Fibroblast of lung (primary cell): Measurements from ENCODE around the gene SARM1. TPM values are rescaled to one million over a fixed set of nuclear protein-coding genes. Genes with fewer than 3 reads are reported as not detected.

Experiments
- DNase-seq, 2 donors: peaks; one replicate each; pipeline versions ENCODE4 v3.0.0 to v3.0.0-alpha.2; 2010; ENCODE audit warnings: low read depth in 2 of 2
- H2AFZ ChIP-seq: 2 replicates; pipeline ENCODE4 v1.5.1; 2012; ENCODE audit warnings: low read length, control low read depth, inconsistent platforms
- H3K27ac ChIP-seq: 2 replicates; pipeline ENCODE4 v1.5.1; 2011; ENCODE audit warnings: low read length, control low read depth; ENCODE audit not compliant: insufficient read depth
- H3K27me3 ChIP-seq: 2 replicates; pipeline ENCODE4 v1.5.1; 2011; ENCODE audit warnings: mild to moderate bottlenecking, low read length; ENCODE audit not compliant: control insufficient read depth, insufficient read depth
- H3K36me3 ChIP-seq: 2 replicates; pipeline ENCODE4 v1.5.1; 2011; ENCODE audit warnings: low read length; ENCODE audit not compliant: control insufficient read depth, insufficient read depth
- H3K4me1 ChIP-seq: 2 replicates; pipeline ENCODE4 v1.5.1; 2011; ENCODE audit warnings: low read length; ENCODE audit not compliant: control insufficient read depth, insufficient read depth; ENCODE audit errors: extremely low read depth
- H3K4me2 ChIP-seq: 2 replicates; pipeline ENCODE4 v1.5.1; 2011; ENCODE audit warnings: low read length, control low read depth; ENCODE audit not compliant: insufficient read depth; ENCODE audit errors: extremely low read depth
- H3K4me3 ChIP-seq, 4 experiments: fragments of 200-600 bp in 1 of 4; sonication (generic) in 1 of 4; replicated peaks in 1 of 4; 2 replicates each; pipeline ENCODE4 v1.5.1; 2011 to 2016; ENCODE audit warnings: low read length in 4 of 4, low read depth in 3 of 4, mild to moderate bottlenecking in 3 of 4, control low read depth in 2 of 4, inconsistent platforms in 1 of 4, mixed read lengths in 1 of 4; ENCODE audit not compliant: insufficient read depth in 1 of 4; ENCODE audit errors: control extremely low read depth in 1 of 4
- H3K79me2 ChIP-seq: 2 replicates; pipeline ENCODE4 v1.5.1; 2012; ENCODE audit warnings: mild to moderate bottlenecking, low read length, inconsistent platforms; ENCODE audit not compliant: control insufficient read depth, insufficient read depth
- H3K9ac ChIP-seq: 2 replicates; pipeline ENCODE4 v1.5.1; 2011; ENCODE audit warnings: mild to moderate bottlenecking, low read length, control low read depth; ENCODE audit not compliant: insufficient read depth
- H3K9me3 ChIP-seq: 2 replicates; pipeline ENCODE4 v1.5.1; 2012; ENCODE audit warnings: low read depth, low read length; ENCODE audit not compliant: control insufficient read depth, insufficient read depth
- H4K20me1 ChIP-seq: 2 replicates; pipeline ENCODE4 v1.5.1; 2011; ENCODE audit warnings: low read length; ENCODE audit not compliant: control insufficient read depth, insufficient read depth; ENCODE audit errors: extremely low read depth
- EZH2 ChIP-seq: IDR thresholded peaks from 2 replicates; pipeline ENCODE4 v1.5.1; 2012; ENCODE audit warnings: low read length, control low read depth, mild to moderate bottlenecking; ENCODE audit errors: missing control alignments
- polyA plus RNA-seq, 2 donors: library from polyadenylated mRNA; depleted of rRNA in 1 of 2; stranded (reverse) in 1 of 2; unstranded in 1 of 2; fragments of >200 nt; gene quantifications; 2 replicates each; pipeline ENCODE4 v1.2.1, GENCODE V29; 2011 to 2012; ENCODE audit warnings: missing spikeins in 1 of 2
- total RNA-seq: library from RNA; depleted of rRNA; stranded (reverse); fragments of >200 nt; gene quantifications from 2 replicates; pipeline ENCODE4 v1.2.1, GENCODE V29; 2014
- TF ChIP-seq, protein P1 (sequence below), 2 donors: IDR thresholded peaks in 1 of 2; conservative IDR thresholded peaks in 1 of 2; 1 replicate in 1 of 2; 2 replicates in 1 of 2; pipeline ENCODE4 v1.5.1; 2011 to 2012; ENCODE audit warnings: low read length in 2 of 2, control low read depth in 1 of 2, inconsistent platforms in 1 of 2, low read depth in 1 of 2, mild to moderate bottlenecking in 1 of 2

The SARM1 gene
- total and polyA plus RNA-seq, 2 donors (not counting 1 experiment from before 2014, with no cell fraction given), result 3.1 to 10.8 TPM

DNA sequence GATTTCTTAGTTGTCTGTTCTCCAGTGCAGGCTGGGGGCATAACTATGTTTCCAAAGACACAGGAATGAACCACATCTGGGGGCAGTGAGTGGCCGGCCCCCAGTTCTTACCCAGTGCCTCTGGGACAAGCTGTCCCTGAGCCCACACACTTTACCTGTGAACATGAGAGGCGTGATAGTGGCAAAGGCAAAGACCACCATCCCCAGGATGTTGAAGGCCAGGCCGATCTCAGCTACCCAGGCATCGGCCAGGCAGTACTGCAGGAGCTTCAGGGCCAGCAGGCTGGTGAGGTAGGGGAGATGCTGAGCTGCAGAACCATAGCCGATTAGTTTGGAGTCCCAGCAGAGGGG, 32.9 kb downstream of the SARM1 start:
- no peaks in the 10 kb centered on the region for H3K27me3 ChIP-seq
- peaks cover 2% of the 10 kb centered on the region for H3K4me1 ChIP-seq
- H3K36me3 ChIP-seq, result no peaks in the 10 kb centered on the region
- no peak for DNase-seq
- H2AFZ ChIP-seq, result no peak overlapping the region
- H3K27ac ChIP-seq, result no peak overlapping the region
- H3K9me3 ChIP-seq, result no peaks in the 10 kb centered on the region
- no peak for TF ChIP-seq EZH2
- TF ChIP-seq, protein P1, sequence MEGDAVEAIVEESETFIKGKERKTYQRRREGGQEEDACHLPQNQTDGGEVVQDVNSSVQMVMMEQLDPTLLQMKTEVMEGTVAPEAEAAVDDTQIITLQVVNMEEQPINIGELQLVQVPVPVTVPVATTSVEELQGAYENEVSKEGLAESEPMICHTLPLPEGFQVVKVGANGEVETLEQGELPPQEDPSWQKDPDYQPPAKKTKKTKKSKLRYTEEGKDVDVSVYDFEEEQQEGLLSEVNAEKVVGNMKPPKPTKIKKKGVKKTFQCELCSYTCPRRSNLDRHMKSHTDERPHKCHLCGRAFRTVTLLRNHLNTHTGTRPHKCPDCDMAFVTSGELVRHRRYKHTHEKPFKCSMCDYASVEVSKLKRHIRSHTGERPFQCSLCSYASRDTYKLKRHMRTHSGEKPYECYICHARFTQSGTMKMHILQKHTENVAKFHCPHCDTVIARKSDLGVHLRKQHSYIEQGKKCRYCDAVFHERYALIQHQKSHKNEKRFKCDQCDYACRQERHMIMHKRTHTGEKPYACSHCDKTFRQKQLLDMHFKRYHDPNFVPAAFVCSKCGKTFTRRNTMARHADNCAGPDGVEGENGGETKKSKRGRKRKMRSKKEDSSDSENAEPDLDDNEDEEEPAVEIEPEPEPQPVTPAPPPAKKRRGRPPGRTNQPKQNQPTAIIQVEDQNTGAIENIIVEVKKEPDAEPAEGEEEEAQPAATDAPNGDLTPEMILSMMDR (conservative IDR thresholded peaks at IDR 0.05 in 1 of 2, IDR thresholded peaks at IDR 0.05 in 1 of 2; ENCODE audit: low read depth in 1 of 2, low read length in 2 of 2), result no peak
- H3K4me3 ChIP-seq, result no peak overlapping the region
- no peaks in the 10 kb centered on the region for H4K20me1 ChIP-seq
- no peak overlapping the region for H3K4me2 ChIP-seq
- no peak overlapping the region for H3K9ac ChIP-seq
- no peaks in the 10 kb centered on the region for H3K79me2 ChIP-seq

DNA sequence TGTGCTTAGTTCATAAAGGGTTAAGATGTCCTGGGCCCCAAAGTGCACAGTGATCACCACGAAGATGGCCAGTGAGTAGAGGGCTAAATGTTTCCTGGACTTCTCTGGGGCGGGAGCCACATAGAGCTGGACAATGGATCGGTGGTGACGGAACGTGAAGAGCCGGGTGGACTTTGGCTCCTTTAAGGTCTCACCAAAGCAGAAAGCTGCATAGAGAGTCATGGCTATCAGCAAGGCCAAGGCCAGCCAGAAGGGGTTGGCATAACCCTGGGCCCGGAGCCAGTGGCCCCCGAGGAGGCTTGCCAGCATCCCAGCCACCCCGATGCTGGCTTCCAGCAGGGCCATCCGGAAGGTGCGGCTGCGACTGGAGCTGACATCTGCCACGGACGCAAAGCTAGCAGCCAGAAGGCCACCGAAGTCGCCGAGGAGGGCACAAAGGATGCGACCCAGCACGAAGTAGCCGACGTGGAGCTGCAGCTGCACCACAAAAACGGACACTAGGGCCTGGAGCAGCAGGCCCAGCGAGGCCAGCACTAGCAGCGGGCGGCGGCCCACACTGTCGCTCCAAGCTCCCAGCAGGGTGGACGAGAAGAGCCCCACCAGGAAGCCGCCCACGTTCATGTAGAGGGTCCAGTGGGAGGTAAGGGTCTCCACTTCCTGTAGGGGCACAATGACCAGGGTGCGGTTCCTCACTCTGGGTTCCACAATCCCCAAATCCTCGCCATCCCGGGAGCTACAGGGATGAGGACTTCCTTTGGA, 33.5 kb downstream of the SARM1 start:
- Histone ChIP-seq H2AFZ (peak overlapping the region; percentile 60), H3K27ac (no peak overlapping the region), H3K9me3 (no peaks in the 10 kb centered on the region), H4K20me1 (no peaks in the 10 kb centered on the region), H3K27me3 (no peaks in the 10 kb centered on the region), H3K79me2 (no peaks in the 10 kb centered on the region), H3K9ac (peak overlapping the region; percentile 20), H3K4me3 (peak overlapping the region; percentile 37 to 70 (median 48)), H3K4me2 (peak overlapping the region; percentile 49), H3K36me3 (no peaks in the 10 kb centered on the region), H3K4me1 (peaks cover 2% of the 10 kb centered on the region)
- DNase-seq, result no peak
- no peak for TF ChIP-seq EZH2
- TF ChIP-seq, protein P1 (conservative IDR thresholded peaks at IDR 0.05 in 1 of 2, IDR thresholded peaks at IDR 0.05 in 1 of 2; ENCODE audit: low read depth in 1 of 2, low read length in 2 of 2), result no peak

DNA sequence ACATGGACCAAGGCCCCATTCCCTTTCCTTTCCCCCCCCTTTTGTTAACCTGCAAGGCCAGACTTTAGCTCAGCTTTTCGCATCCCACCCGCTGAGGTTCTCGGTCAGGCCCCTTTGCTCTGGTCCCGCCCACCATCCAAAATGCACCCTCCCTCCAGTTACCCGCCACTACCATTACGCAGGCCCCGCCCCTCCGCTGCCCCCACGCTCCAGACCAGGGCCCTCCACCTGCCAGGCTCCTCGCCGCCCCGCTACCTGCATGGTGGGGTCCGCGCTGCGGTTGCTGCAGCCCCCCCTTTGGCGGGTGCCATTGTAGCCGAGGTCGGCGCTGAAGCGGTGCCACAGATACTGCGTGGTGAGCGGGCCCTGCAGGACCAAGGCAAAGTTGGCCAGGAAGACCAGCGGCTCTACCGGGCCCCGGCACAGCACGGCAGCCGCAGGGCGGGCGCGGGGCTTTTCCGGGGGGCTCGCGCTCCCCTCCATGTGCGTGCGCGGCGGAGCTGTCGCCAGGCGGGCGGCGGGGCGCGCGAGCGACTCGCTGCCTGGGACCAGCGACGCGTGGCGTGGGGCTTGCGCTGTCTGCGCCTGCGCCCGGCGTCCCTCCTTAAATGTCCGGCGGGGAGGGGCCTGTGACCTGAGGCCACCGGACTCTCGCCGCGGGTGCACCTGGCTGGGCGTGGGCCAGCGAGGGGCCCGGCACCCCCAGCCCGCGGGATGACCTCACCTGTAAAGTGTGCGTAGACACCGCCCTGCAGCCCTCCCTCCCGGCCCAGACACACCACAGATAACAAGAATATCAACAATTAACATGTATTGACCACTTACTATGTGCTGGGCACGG, 34.4 kb downstream of the SARM1 start, which contains the start of gene SLC46A1:
Gene SLC46A1 (minus strand): TSS at position 581 of the 841 bp plus-strand sequence. CDS start 98 bp downstream, at position 483.
- peak in 1 of 2 donors; percentile 38 for DNase-seq
- peaks cover 2% of the 10 kb centered on the region for H3K4me1 ChIP-seq
- H3K9me3 ChIP-seq, result no peaks in the 10 kb centered on the region
- no peaks in the 10 kb centered on the region for H3K27me3 ChIP-seq
- peak within 1 kb of the TSS; percentile 60 for H2AFZ ChIP-seq
- peak within 1 kb of the TSS; percentile 43 for H3K9ac ChIP-seq
- H3K36me3 ChIP-seq, result no peaks in the 10 kb centered on the region
- H3K27ac ChIP-seq, result no peak within 1 kb of the TSS
- peak within 1 kb of the TSS; percentile 37 to 70 (median 48) for H3K4me3 ChIP-seq
- no peaks in the 10 kb centered on the region for H4K20me1 ChIP-seq
- TF ChIP-seq, protein P1 (conservative IDR thresholded peaks at IDR 0.05 in 1 of 2, IDR thresholded peaks at IDR 0.05 in 1 of 2; ENCODE audit: low read depth in 1 of 2, low read length in 2 of 2), result no peak
- TF ChIP-seq EZH2, result no peak
- no peaks in the 10 kb centered on the region for H3K79me2 ChIP-seq
- H3K4me2 ChIP-seq, result peak within 1 kb of the TSS; percentile 49
